ENCODE results near the gene DNER. TPM values are rescaled to one million over a fixed set of nuclear protein-coding genes. Genes with fewer than 3 reads are reported as not detected.

The DNER gene
- polyA plus RNA-seq, 1 of the 3 experiments (the other 2 are of a cell fraction) = 1.4 TPM

GRCh38 chr2:229521576-229521975, 192.8 kb downstream of the DNER start:
- CTCF ChIA-PET = interaction anchor here (1.2 kb wide), 1 partner anchor 11 kb away, joined by 3 read pairs; no protein-coding TSS in a partner anchor
- Histone ChIP-seq H3K9me3 (no peaks in the 10 kb centered on the region), H2AFZ (ENCODE audit: low read depth) (no peak overlapping the region), H3K9me2 (no peaks in the 10 kb centered on the region), H3K27ac (ENCODE audit: low read depth in 2 of 2, low read length in 1 of 2) (no peak overlapping the region), H3K9ac (no peak overlapping the region), H3K79me2 (ENCODE audit: insufficient read depth) (no peaks in the 10 kb centered on the region), H3F3A (replicated peaks; ENCODE audit: insufficient read depth) (no peaks in the 10 kb centered on the region), H3K36me3 (replicated peaks in 1 of 2; ENCODE audit: control insufficient read depth in 1 of 2, insufficient read depth in 2 of 2, low read length in 1 of 2) (no peaks in the 10 kb centered on the region), H3K4me1 (ENCODE audit: control insufficient read depth in 1 of 2, insufficient read depth in 2 of 2, low read depth in 1 of 2, low read length in 1 of 2) (no peaks in the 10 kb centered on the region; a peak in 1 of 4 replicates), H3K4me3 (ENCODE audit: low read depth in 2 of 2, low read length in 1 of 2) (no peak overlapping the region), H3K4me2 (no peak overlapping the region), H3K27me3 (ENCODE audit: insufficient read depth) (no peaks in the 10 kb centered on the region), H4K20me1 (ENCODE audit: insufficient read depth) (no peaks in the 10 kb centered on the region)
- POLR2A ChIA-PET = no interaction called here
- TF ChIP-seq PBX3 (IDR thresholded peaks at IDR 0.05) (no peak), EZH2phosphoT487 (IDR thresholded peaks at IDR 0.05; ENCODE audit: borderline replicate concordance, low read depth) (no peak), USF2 (IDR thresholded peaks at IDR 0.05; ENCODE audit: borderline replicate concordance, low read depth, low read length) (no peak), SIN3A (IDR thresholded peaks at IDR 0.05; ENCODE audit: borderline replicate concordance, low read depth, low read length) (no peak), TAF1 (IDR thresholded peaks at IDR 0.05; ENCODE audit: borderline replicate concordance, low read depth, low read length) (no peak), EP300 (IDR thresholded peaks at IDR 0.05; ENCODE audit: borderline replicate concordance in 1 of 2, low read depth in 1 of 2, low read length in 1 of 2) (no peak), RFX5 (IDR thresholded peaks at IDR 0.05; ENCODE audit: low read length) (no peak)
- DNase-seq = no peak

- DNase-seq = no peak
- Histone ChIP-seq H3K27ac (ENCODE audit: low read depth in 2 of 2, low read length in 1 of 2) (no peak overlapping the region), H3K4me1 (ENCODE audit: control insufficient read depth in 1 of 2, insufficient read depth in 2 of 2, low read depth in 1 of 2, low read length in 1 of 2) (no peaks in the 10 kb centered on the region; a peak in 1 of 4 replicates), H3K79me2 (ENCODE audit: insufficient read depth) (no peaks in the 10 kb centered on the region), H3F3A (replicated peaks; ENCODE audit: insufficient read depth) (no peaks in the 10 kb centered on the region), H3K4me2 (no peak overlapping the region), H4K20me1 (ENCODE audit: insufficient read depth) (no peaks in the 10 kb centered on the region), H3K4me3 (ENCODE audit: low read depth in 2 of 2, low read length in 1 of 2) (no peak overlapping the region), H3K36me3 (replicated peaks in 1 of 2; ENCODE audit: control insufficient read depth in 1 of 2, insufficient read depth in 2 of 2, low read length in 1 of 2) (no peaks in the 10 kb centered on the region), H2AFZ (ENCODE audit: low read depth) (no peak overlapping the region), H3K27me3 (ENCODE audit: insufficient read depth) (no peaks in the 10 kb centered on the region), H3K9me2 (no peaks in the 10 kb centered on the region), H3K9me3 (no peaks in the 10 kb centered on the region), H3K9ac (no peak overlapping the region)
- CTCF ChIA-PET = interaction anchor here (1.2 kb wide), 1 partner anchor 11 kb away, joined by 3 read pairs; no protein-coding TSS in a partner anchor
- TF ChIP-seq POLR2AphosphoS5 (IDR thresholded peaks at IDR 0.05; ENCODE audit: low read depth, low read length) (no peak), FOXM1 (IDR thresholded peaks at IDR 0.05; ENCODE audit: low read depth) (no peak), MXI1 (IDR thresholded peaks at IDR 0.05; ENCODE audit: low read depth, low read length) (no peak), GABPA (IDR thresholded peaks at IDR 0.05; ENCODE audit: low read depth) (no peak), RXRA (IDR thresholded peaks at IDR 0.05; ENCODE audit: borderline replicate concordance, low read depth) (no peak), JUND (IDR thresholded peaks at IDR 0.05) (no peak), YY1 (IDR thresholded peaks at IDR 0.05; ENCODE audit: low read depth) (no peak), MEF2A (IDR thresholded peaks at IDR 0.05; ENCODE audit: borderline replicate concordance, low read depth) (no peak), RFX5 (IDR thresholded peaks at IDR 0.05; ENCODE audit: low read length) (no peak), PBX3 (IDR thresholded peaks at IDR 0.05) (no peak), USF1 (IDR thresholded peaks at IDR 0.05; ENCODE audit: borderline replicate concordance, low read depth) (no peak), FOSL2 (IDR thresholded peaks at IDR 0.05; ENCODE audit: borderline replicate concordance, low read depth) (no peak), IRF3 (IDR thresholded peaks at IDR 0.05; ENCODE audit: low read depth, low read length) (no peak)
- POLR2A ChIA-PET = no interaction called here
- 79% methylated on average over 4 of the region's 4 CpGs for WGBS (ENCODE audit: low lambda C conversion rate)
Measured at GRCh38 chr2:229520691-229521096, 193.7 kb downstream of the DNER start.
